Measurements from ENCODE around the gene CRISPLD2. TPM values are rescaled to one million over a fixed set of nuclear protein-coding genes. Genes with fewer than 3 reads are reported as not detected.

CRISPLD2 gene
- total RNA-seq, 4 donors from 2014 or later: 174 to 411 (median 219) TPM

- no peak for ATAC-seq
- H3K36me3 ChIP-seq: no peaks in the 10 kb centered on the region
- peak overlapping the region; percentile 86 to 92 for H3K4me3 ChIP-seq
- H3K27me3 ChIP-seq: no peaks in the 10 kb centered on the region
- H3K9me3 ChIP-seq: no peaks in the 10 kb centered on the region
- WGBS, 2 donors (ENCODE audit: low coverage in 1 of 2): 18 to 60% methylated on average over 7 to 11 of the region's 13 CpGs
- peak overlapping the region; percentile 79 to 97 (median 94) for H3K27ac ChIP-seq
- peaks cover 0 to 78% (median 37%) of the 10 kb centered on the region in 3 donors for H3K4me1 ChIP-seq
- TF ChIP-seq POLR2AphosphoS5 (IDR thresholded peaks at IDR 0.05) (peak; percentile 61), CTCF (IDR thresholded peaks at IDR 0.05) (no peak), EP300 (IDR thresholded peaks at IDR 0.05) (no peak), POLR2A (IDR thresholded peaks at IDR 0.05) (peak; percentile 37 to 40)
Observed at GRCh38 chr16:84821728-84822689, 2.2 kb downstream of the CRISPLD2 start.

- Histone ChIP-seq H3K27me3 (no peaks in the 10 kb centered on the region), H3K36me3 (no peaks in the 10 kb centered on the region), H3K9me3 (no peaks in the 10 kb centered on the region), H3K27ac (peak overlapping the region; percentile 79 to 97 (median 94)), H3K4me3 (peak overlapping the region in 1 of 2 donors; percentile 86), H3K4me1 (peaks cover 4 to 88% (median 41%) of the 10 kb centered on the region in 3 donors)
- 78 to 85% methylated on average over 6 of the region's 6 CpGs for WGBS, 2 donors (ENCODE audit: low coverage in 1 of 2)
- peak; percentile 47 for TF ChIP-seq POLR2AphosphoS5 (IDR thresholded peaks at IDR 0.05)
- TF ChIP-seq EP300 (IDR thresholded peaks at IDR 0.05): no peak
- ATAC-seq: no peak
Observed at GRCh38 chr16:84822990-84823389, 3.2 kb downstream of the CRISPLD2 start.

- H3K27ac ChIP-seq: peak overlapping the region; percentile 92 to 99 (median 97)
- H3K4me3 ChIP-seq: peak overlapping the region in 1 of 2 donors; percentile 86
- no peaks in the 10 kb centered on the region for H3K9me3 ChIP-seq
- H3K27me3 ChIP-seq: no peaks in the 10 kb centered on the region
- 38 to 52% methylated on average over 2 to 8 of the region's 8 CpGs for WGBS, 2 donors (ENCODE audit: low coverage in 1 of 2)
- peaks cover 9 to 93% (median 45%) of the 10 kb centered on the region in 3 donors for H3K4me1 ChIP-seq
- no peak for ATAC-seq
- no peaks in the 10 kb centered on the region for H3K36me3 ChIP-seq
- no peak for TF ChIP-seq POLR2A (IDR thresholded peaks at IDR 0.05)
- no peak for TF ChIP-seq CTCF (IDR thresholded peaks at IDR 0.05)
- peak; percentile 86 for TF ChIP-seq POLR2AphosphoS5 (IDR thresholded peaks at IDR 0.05)
- peak; percentile 51 for TF ChIP-seq EP300 (IDR thresholded peaks at IDR 0.05)
Observed at GRCh38 chr16:84823484-84823883, 3.7 kb downstream of the CRISPLD2 start.

- Histone ChIP-seq H3K36me3 (no peaks in the 10 kb centered on the region), H3K4me3 (peak overlapping the region in 1 of 2 donors; percentile 23), H3K9me3 (no peaks in the 10 kb centered on the region), H3K27ac (peak overlapping the region; percentile 92 to 99 (median 97)), H3K4me1 (peaks cover 9 to 97% (median 49%) of the 10 kb centered on the region in 3 donors), H3K27me3 (no peaks in the 10 kb centered on the region)
- TF ChIP-seq POLR2A (IDR thresholded peaks at IDR 0.05): no peak
- no peak for TF ChIP-seq EP300 (IDR thresholded peaks at IDR 0.05)
- TF ChIP-seq POLR2AphosphoS5 (IDR thresholded peaks at IDR 0.05): no peak
- TF ChIP-seq CTCF (IDR thresholded peaks at IDR 0.05): no peak
- WGBS, 2 donors (ENCODE audit: low coverage in 1 of 2): 67 to 68% methylated on average over 4 to 5 of the region's 5 CpGs
- no peak for ATAC-seq
Observed at GRCh38 chr16:84823926-84824325, 4.1 kb downstream of the CRISPLD2 start.

- H3K4me1 ChIP-seq: peaks cover 9 to 100% (median 62%) of the 10 kb centered on the region in 3 donors
- no peak for TF ChIP-seq EP300 (IDR thresholded peaks at IDR 0.05)
- TF ChIP-seq POLR2AphosphoS5 (IDR thresholded peaks at IDR 0.05): peak; percentile 64
- TF ChIP-seq POLR2A (IDR thresholded peaks at IDR 0.05): no peak
- TF ChIP-seq CTCF (IDR thresholded peaks at IDR 0.05): no peak
- 77 to 100% methylated on average over 2 to 3 of the region's 8 CpGs for WGBS, 2 donors (ENCODE audit: low coverage in 1 of 2)
- H3K36me3 ChIP-seq: no peaks in the 10 kb centered on the region
- peak overlapping the region; percentile 92 to 99 (median 97) for H3K27ac ChIP-seq
- ATAC-seq: peak; percentile 29
- peak overlapping the region in 1 of 2 donors; percentile 35 for H3K4me3 ChIP-seq
- no peaks in the 10 kb centered on the region for H3K9me3 ChIP-seq
- H3K27me3 ChIP-seq: no peaks in the 10 kb centered on the region
Observed at GRCh38 chr16:84825896-84826557, 6.2 kb downstream of the CRISPLD2 start.
